Embryonic facial prominence (tissue), 1 donor: ENCODE measurements around the gene CEP41.

Experiments
- DNase-seq: peaks from one replicate; pipeline ENCODE4 v3.0.0-alpha.2; 2016; ENCODE audit errors: extremely low spot score

CEP41 gene

GRCh38 chr7:130352194-130353074, 88.4 kb downstream of the CEP41 start:
- DNase-seq, result no peak

GRCh38 chr7:130351791-130352090, 89.1 kb downstream of the CEP41 start:
- no peak for DNase-seq

- DNase-seq, result peak; percentile 60
These were observed 89.6 kb downstream of the CEP41 start for GRCh38 chr7:130350945-130351790.

- DNase-seq, result no peak
These were observed 90.7 kb downstream of the CEP41 start for GRCh38 chr7:130349911-130350782.

- DNase-seq, result no peak
These were observed 93.9 kb downstream of the CEP41 start for GRCh38 chr7:130346941-130347340.

GRCh38 chr7:130346177-130346905, 94.5 kb downstream of the CEP41 start:
- no peak for DNase-seq

- DNase-seq, result no peak
These were observed 95.1 kb downstream of the CEP41 start for GRCh38 chr7:130345725-130346124.

GRCh38 chr7:130345136-130345535, 95.7 kb downstream of the CEP41 start:
- no peak for DNase-seq

GRCh38 chr7:130344271-130344866, 96.4 kb downstream of the CEP41 start, which contains the start of gene CPA5:
Gene CPA5 (plus strand): TSS chr7:130344816. CDS start chr7:130346486, 1,670 bp downstream.
- DNase-seq, result no peak
